ENCODE measurements around the gene NOX4. TPM values are rescaled to one million over a fixed set of nuclear protein-coding genes. Genes with fewer than 3 reads are reported as not detected.
"Not testable (repeated sequence)": the region's sequence is repeated elsewhere in the genome, so short reads cannot be mapped to it uniquely, and the experiment has no call there.

The NOX4 gene
- total and polyA plus RNA-seq, 2 of the 8 experiments (the other 6 are each of a cell fraction or from before 2014, with no cell fraction given), result 2.0 to 2.3 TPM

GRCh38 chr11:89426501-89426900, 64.7 kb downstream of the NOX4 start:
- not testable (repeated sequence) for H3K9me3 ChIP-seq (ENCODE audit: insufficient read depth in 2 of 2, low read depth in 1 of 2, low read length in 1 of 2); H2BK20ac ChIP-seq (ENCODE audit: low read length)
- 89% methylated on average over 6 of the region's 7 CpGs; no CpG with 5 or more reads in 1 of the 2 experiments for WGBS, 2 experiments (ENCODE audit: extremely low coverage in 1 of 2, insufficient coverage in 1 of 2, insufficient read length in 1 of 2, insufficient replicate concordance in 2 of 2, low coverage in 1 of 2, low lambda C conversion rate in 2 of 2, missing lambda C conversion rate in 1 of 2)

More at GRCh38 chr11:89426501-89426900, 64.7 kb downstream of the NOX4 start:
- H3K4me2 ChIP-seq (ENCODE audit: insufficient read depth in 1 of 2, low read depth in 2 of 2, low read length in 2 of 2); H3K36me3 ChIP-seq (ENCODE audit: control insufficient read depth in 2 of 4, insufficient read depth in 4 of 4, low read length in 3 of 4); H3K14ac ChIP-seq (ENCODE audit: insufficient read length); H4K8ac ChIP-seq (ENCODE audit: extremely low read depth, insufficient read depth, low read length); H4K91ac ChIP-seq (replicated peaks; ENCODE audit: insufficient read length, low read length); H3K23ac ChIP-seq (ENCODE audit: insufficient read length); H4K5ac ChIP-seq (ENCODE audit: insufficient read length, low read depth, low read length); H3K79me1 ChIP-seq (ENCODE audit: low read depth, low read length); H2BK5ac ChIP-seq (ENCODE audit: low read depth, low read length); POLR2A ChIA-PET (ENCODE audit: partially characterized antibody); FAIRE-seq; H4K20me1 ChIP-seq (replicated peaks in 1 of 2; ENCODE audit: control insufficient read depth in 1 of 2, insufficient read depth in 2 of 2, low read length in 2 of 2); H2BK15ac ChIP-seq (ENCODE audit: low read length); H3K27me3 ChIP-seq (replicated peaks in 1 of 4; ENCODE audit: control insufficient read depth in 3 of 4, extremely low read depth in 1 of 4, insufficient read depth in 3 of 4, low read length in 3 of 4); H3K9ac ChIP-seq (replicated peaks in 1 of 4; ENCODE audit: extremely low read depth in 1 of 4, low read depth in 3 of 4, low read length in 3 of 4); H3K4me1 ChIP-seq (replicated peaks in 1 of 4; ENCODE audit: control insufficient read depth in 3 of 4, insufficient read depth in 4 of 4, low read length in 3 of 4); H2AK5ac ChIP-seq (ENCODE audit: low read depth, low read length); H3K4ac ChIP-seq (replicated peaks; ENCODE audit: insufficient read length, low read depth, low read length); H2BK120ac ChIP-seq (replicated peaks; ENCODE audit: low read depth, low read length); CTCF ChIA-PET (ENCODE audit: partially characterized antibody); H3K4me3 ChIP-seq (ENCODE audit: extremely low read depth in 1 of 4, insufficient read depth in 2 of 4, low read depth in 3 of 4, low read length in 4 of 4); DNase-seq (ENCODE audit: low read depth in 1 of 2, low spot score in 2 of 2); H3K18ac ChIP-seq (ENCODE audit: extremely low read depth, low read length); H2BK12ac ChIP-seq (ENCODE audit: low read depth, low read length); H3K23me2 ChIP-seq (ENCODE audit: low read depth, low read length); H3K56ac ChIP-seq (replicated peaks; ENCODE audit: insufficient read length, low read depth, low read length); H3K27ac ChIP-seq (ENCODE audit: low read depth, low read length); H2AFZ ChIP-seq (ENCODE audit: low read length); H3K79me2 ChIP-seq (ENCODE audit: control insufficient read depth in 1 of 2, insufficient read depth in 2 of 2, low read length in 2 of 2): not testable (repeated sequence)

Measured in H1 (cell line).